Astrocyte (in vitro differentiated cells and primary cell): ENCODE data around the gene ANKFY1. TPM values are rescaled to one million over a fixed set of nuclear protein-coding genes. Genes with fewer than 3 reads are reported as not detected.

Experiments
- DNase-seq: peaks from one replicate; pipeline ENCODE4 v3.0.0-alpha.2; 2010; ENCODE audit warnings: low read depth
- FAIRE-seq: peaks from 2 replicates; lab custom pipeline; 2011; peaks lifted over from hg19 to GRCh38; lab: Jason Lieb, UNC
- H2AFZ ChIP-seq: 2 replicates; pipeline ENCODE4 v1.6.0; 2012; ENCODE audit warnings: low read depth, low read length, inconsistent platforms
- H3K27ac ChIP-seq: 2 replicates; pipeline ENCODE4 v1.5.1; 2011; ENCODE audit warnings: low read depth, low read length, inconsistent platforms
- H3K27me3 ChIP-seq: 2 replicates; pipeline ENCODE4 v1.6.0; 2011; ENCODE audit warnings: low read length, inconsistent platforms; ENCODE audit not compliant: insufficient read depth
- H3K36me3 ChIP-seq: 2 replicates; pipeline ENCODE4 v1.5.1; 2011; ENCODE audit warnings: low read length, inconsistent platforms; ENCODE audit not compliant: insufficient read depth
- H3K4me1 ChIP-seq: 2 replicates; pipeline ENCODE4 v1.5.1; 2011; ENCODE audit warnings: low read length, inconsistent platforms; ENCODE audit not compliant: insufficient read depth
- H3K4me2 ChIP-seq: 2 replicates; pipeline ENCODE4 v1.6.0; 2012; ENCODE audit warnings: low read length, inconsistent platforms
- H3K4me3 ChIP-seq: 2 replicates; pipeline ENCODE4 v1.5.1; 2011; ENCODE audit warnings: low read depth, mild to moderate bottlenecking, low read length, inconsistent platforms; ENCODE audit not compliant: insufficient read depth
- H3K79me2 ChIP-seq: 2 replicates; pipeline ENCODE4 v1.6.0; 2012; ENCODE audit warnings: mild to moderate bottlenecking, low read length, inconsistent platforms; ENCODE audit not compliant: insufficient read depth
- H3K9ac ChIP-seq: 2 replicates; pipeline ENCODE4 v1.6.0; 2012; ENCODE audit warnings: mild to moderate bottlenecking, low read length, inconsistent platforms
- H3K9me3 ChIP-seq: 2 replicates; pipeline ENCODE4 v1.5.1; 2012; ENCODE audit warnings: low read depth, mild to moderate bottlenecking, low read length, inconsistent platforms; ENCODE audit not compliant: insufficient read depth
- H4K20me1 ChIP-seq: 2 replicates; pipeline ENCODE4 v1.6.0; 2012; ENCODE audit warnings: low read length, inconsistent platforms; ENCODE audit not compliant: insufficient read depth
- H3K27ac Mint-ChIP-seq: one replicate; pipeline ENCODE4 v1.8.0; 2021; ENCODE audit warnings: mild to moderate bottlenecking, mixed read lengths; ENCODE audit not compliant: unreplicated experiment
- H3K27me3 Mint-ChIP-seq: one replicate; pipeline ENCODE4 v1.8.0; 2021; ENCODE audit warnings: low read depth, mixed read lengths; ENCODE audit not compliant: unreplicated experiment
- H3K36me3 Mint-ChIP-seq: one replicate; pipeline ENCODE4 v1.8.0; 2021; ENCODE audit warnings: low read depth, mixed read lengths; ENCODE audit not compliant: unreplicated experiment
- H3K4me1 Mint-ChIP-seq: one replicate; pipeline ENCODE4 v1.8.0; 2021; ENCODE audit warnings: low read depth, mixed read lengths; ENCODE audit not compliant: unreplicated experiment
- H3K4me3 Mint-ChIP-seq: one replicate; pipeline ENCODE4 v1.8.0; 2021; ENCODE audit warnings: mild to moderate bottlenecking, moderate library complexity, mixed read lengths; ENCODE audit not compliant: unreplicated experiment
- H3K9me3 Mint-ChIP-seq: one replicate; pipeline ENCODE4 v1.8.0; 2021; ENCODE audit warnings: mild to moderate bottlenecking, mixed read lengths; ENCODE audit not compliant: unreplicated experiment
- EZH2 ChIP-seq: IDR thresholded peaks from 2 replicates; pipeline ENCODE4 v1.6.1; 2012; ENCODE audit warnings: mild to moderate bottlenecking, low read length, inconsistent platforms; ENCODE audit not compliant: insufficient read depth
- total RNA-seq: library from RNA; stranded (reverse); gene quantifications from 2 replicates; pipeline ENCODE4 v1.2.1, GENCODE V29; 2021
- TF ChIP-seq, protein P1 (sequence below): IDR thresholded peaks from 2 replicates; pipeline ENCODE4 v1.5.1; 2011; ENCODE audit warnings: low read depth, mild to moderate bottlenecking, inconsistent platforms, low read length, moderate library complexity; ENCODE audit not compliant: insufficient read depth

Gene ANKFY1
- total RNA-seq, 1 donor from 2014 or later = 52.0 TPM

DNA sequence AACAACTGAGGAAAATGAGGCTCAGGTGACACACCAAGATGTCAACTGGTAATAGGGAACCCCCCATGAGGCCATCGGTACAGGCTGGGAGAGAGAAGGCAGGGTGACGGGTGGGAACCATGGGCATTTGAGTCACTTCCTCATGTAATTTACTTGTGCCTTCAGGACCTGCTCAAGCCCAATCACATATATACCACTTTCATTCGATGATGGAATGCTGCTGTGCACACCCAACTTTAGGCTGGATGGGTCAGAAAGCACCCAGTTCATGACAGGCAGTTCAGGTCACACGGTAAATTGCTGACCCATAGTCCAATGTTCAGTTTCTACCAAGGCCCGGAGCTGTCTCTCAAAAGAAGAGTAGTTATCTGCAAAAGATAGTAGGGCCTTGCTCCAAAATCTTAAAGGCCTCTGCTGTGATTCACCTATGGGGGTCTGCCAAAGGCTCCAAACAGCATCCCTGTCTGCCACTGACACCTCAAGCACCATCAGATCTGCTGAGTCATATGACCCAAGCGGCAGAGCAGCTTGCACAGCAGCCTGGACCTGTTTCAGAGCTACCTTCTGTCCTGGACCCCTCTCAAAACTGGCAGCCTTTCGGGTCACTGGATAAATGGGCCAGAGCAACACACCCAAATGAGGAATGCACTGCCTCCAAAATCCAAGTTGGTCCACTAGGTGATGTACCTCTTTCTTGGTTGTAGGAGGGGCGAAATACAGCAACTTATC is 145.6 kb downstream of the ANKFY1 start:
- Mint-ChIP-seq H3K4me1 (no peaks in the 10 kb centered on the region), H3K27me3 (no peaks in the 10 kb centered on the region), H3K27ac (no peak overlapping the region), H3K36me3 (peaks cover 5% of the 10 kb centered on the region), H3K9me3 (no peaks in the 10 kb centered on the region), H3K4me3 (no peak overlapping the region)
- DNase-seq (no peak), FAIRE-seq (no peak)
- H3K4me1 ChIP-seq = no peaks in the 10 kb centered on the region
- no peak overlapping the region for H3K9ac ChIP-seq
- H3K4me3 ChIP-seq = no peak overlapping the region
- H3K27me3 ChIP-seq = no peaks in the 10 kb centered on the region
- peaks cover 7% of the 10 kb centered on the region for H3K79me2 ChIP-seq
- TF ChIP-seq EZH2 = no peak
- TF ChIP-seq, protein P1, sequence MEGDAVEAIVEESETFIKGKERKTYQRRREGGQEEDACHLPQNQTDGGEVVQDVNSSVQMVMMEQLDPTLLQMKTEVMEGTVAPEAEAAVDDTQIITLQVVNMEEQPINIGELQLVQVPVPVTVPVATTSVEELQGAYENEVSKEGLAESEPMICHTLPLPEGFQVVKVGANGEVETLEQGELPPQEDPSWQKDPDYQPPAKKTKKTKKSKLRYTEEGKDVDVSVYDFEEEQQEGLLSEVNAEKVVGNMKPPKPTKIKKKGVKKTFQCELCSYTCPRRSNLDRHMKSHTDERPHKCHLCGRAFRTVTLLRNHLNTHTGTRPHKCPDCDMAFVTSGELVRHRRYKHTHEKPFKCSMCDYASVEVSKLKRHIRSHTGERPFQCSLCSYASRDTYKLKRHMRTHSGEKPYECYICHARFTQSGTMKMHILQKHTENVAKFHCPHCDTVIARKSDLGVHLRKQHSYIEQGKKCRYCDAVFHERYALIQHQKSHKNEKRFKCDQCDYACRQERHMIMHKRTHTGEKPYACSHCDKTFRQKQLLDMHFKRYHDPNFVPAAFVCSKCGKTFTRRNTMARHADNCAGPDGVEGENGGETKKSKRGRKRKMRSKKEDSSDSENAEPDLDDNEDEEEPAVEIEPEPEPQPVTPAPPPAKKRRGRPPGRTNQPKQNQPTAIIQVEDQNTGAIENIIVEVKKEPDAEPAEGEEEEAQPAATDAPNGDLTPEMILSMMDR = no peak
- H3K27ac ChIP-seq = no peak overlapping the region
- peaks cover 23% of the 10 kb centered on the region for H4K20me1 ChIP-seq
- H3K9me3 ChIP-seq = no peaks in the 10 kb centered on the region
- no peak overlapping the region for H2AFZ ChIP-seq
- no peak overlapping the region for H3K4me2 ChIP-seq
- H3K36me3 ChIP-seq = peaks cover 33% of the 10 kb centered on the region

- FAIRE-seq (no peak), DNase-seq (no peak)
- Mint-ChIP-seq H3K36me3 (peaks cover 7% of the 10 kb centered on the region), H3K9me3 (no peaks in the 10 kb centered on the region), H3K27ac (no peak overlapping the region), H3K4me3 (no peak overlapping the region), H3K27me3 (no peaks in the 10 kb centered on the region), H3K4me1 (no peaks in the 10 kb centered on the region)
- Histone ChIP-seq H3K4me1 (no peaks in the 10 kb centered on the region), H3K9ac (no peak overlapping the region), H3K4me3 (no peak overlapping the region), H2AFZ (no peak overlapping the region), H3K36me3 (peaks cover 34% of the 10 kb centered on the region), H3K27ac (no peak overlapping the region), H3K27me3 (no peaks in the 10 kb centered on the region), H3K79me2 (peaks cover 7% of the 10 kb centered on the region), H3K9me3 (no peaks in the 10 kb centered on the region), H3K4me2 (no peak overlapping the region), H4K20me1 (peaks cover 23% of the 10 kb centered on the region)
- TF ChIP-seq, protein P1 = no peak
- TF ChIP-seq EZH2 = no peak
These were observed 147.3 kb downstream of the ANKFY1 start for GRCh38 chr17:4116516-4116915.

Other genes starting within 250 kb of the ANKFY1 start
- gene ZZEF1, start 120.9 kb downstream of the ANKFY1 start, total RNA-seq = 31.8 and 32.7 TPM in 2 replicates
- 10.8 and 15.4 TPM in 2 replicates for gene CYB5D2, start 120.8 kb downstream of the ANKFY1 start, total RNA-seq
- 123 and 129 TPM in 2 replicates for gene UBE2G1, start 102.7 kb upstream of the ANKFY1 start, total RNA-seq
- not detected in 2 replicates for gene SPNS3, start 170.0 kb upstream of the ANKFY1 start, total RNA-seq
- 1.3 and 4.3 TPM in 2 replicates for gene SPNS2, start 234.9 kb upstream of the ANKFY1 start, total RNA-seq